ENCODE results near the gene APOBEC3G.

APOBEC3G gene

GRCh38 chr22:39092111-39092862 is 15.2 kb downstream of the APOBEC3G start:
- no peak for DNase-seq

- no peak for DNase-seq
These were observed 17.8 kb downstream of the APOBEC3G start for GRCh38 chr22:39094717-39095389.

GRCh38 chr22:39095971-39096370 is 18.9 kb downstream of the APOBEC3G start:
- DNase-seq, result no peak

GRCh38 chr22:39097098-39098020 is 20.3 kb downstream of the APOBEC3G start, which contains the start of gene APOBEC3H:
APOBEC3H (plus strand) TSS chr22:39097244; CDS start chr22:39100279, 3,035 bp downstream.
- no peak for DNase-seq

GRCh38 chr22:39098026-39098425 is 21.0 kb downstream of the APOBEC3G start:
- no peak for DNase-seq

- DNase-seq, result no peak
These were observed 21.5 kb downstream of the APOBEC3G start for GRCh38 chr22:39098576-39098975.

- DNase-seq, result no peak
These were observed 24.2 kb downstream of the APOBEC3G start for GRCh38 chr22:39101226-39101625.

GRCh38 chr22:39103431-39103830 is 26.4 kb downstream of the APOBEC3G start:
- DNase-seq, result no peak

- no peak for DNase-seq
These were observed 29.3 kb downstream of the APOBEC3G start for GRCh38 chr22:39106326-39106725.

GRCh38 chr22:39108487-39108886 is 31.4 kb downstream of the APOBEC3G start:
- DNase-seq, result no peak

GRCh38 chr22:39109361-39109760 is 32.3 kb downstream of the APOBEC3G start:
- no peak for DNase-seq

GRCh38 chr22:39110631-39111561 is 33.8 kb downstream of the APOBEC3G start:
- DNase-seq, result no peak

- no peak for DNase-seq
These were observed 37.0 kb downstream of the APOBEC3G start for GRCh38 chr22:39114112-39114511.

- no peak for DNase-seq
These were observed 38.5 kb downstream of the APOBEC3G start for GRCh38 chr22:39115570-39115969.

- DNase-seq, result no peak
These were observed 39.0 kb downstream of the APOBEC3G start for GRCh38 chr22:39115977-39116621.

- peak; percentile 27 for DNase-seq
These were observed 40.6 kb downstream of the APOBEC3G start for GRCh38 chr22:39117585-39118191.

GRCh38 chr22:39120983-39121382 is 43.9 kb downstream of the APOBEC3G start:
- DNase-seq, result no peak

- DNase-seq, result no peak
These were observed 45.8 kb downstream of the APOBEC3G start for GRCh38 chr22:39122772-39123470.

GRCh38 chr22:39123751-39124581 is 46.9 kb downstream of the APOBEC3G start:
- no peak for DNase-seq

- DNase-seq, result no peak
These were observed 48.5 kb downstream of the APOBEC3G start for GRCh38 chr22:39125622-39126021.

Measured in COR-L47 (cell line).